ENCODE results near the gene MAPT. TPM values are rescaled to one million over a fixed set of nuclear protein-coding genes. Genes with fewer than 3 reads are reported as not detected.

The MAPT gene
- total RNA-seq, 1 experiment from 2014 or later = 37.5 TPM

DNA sequence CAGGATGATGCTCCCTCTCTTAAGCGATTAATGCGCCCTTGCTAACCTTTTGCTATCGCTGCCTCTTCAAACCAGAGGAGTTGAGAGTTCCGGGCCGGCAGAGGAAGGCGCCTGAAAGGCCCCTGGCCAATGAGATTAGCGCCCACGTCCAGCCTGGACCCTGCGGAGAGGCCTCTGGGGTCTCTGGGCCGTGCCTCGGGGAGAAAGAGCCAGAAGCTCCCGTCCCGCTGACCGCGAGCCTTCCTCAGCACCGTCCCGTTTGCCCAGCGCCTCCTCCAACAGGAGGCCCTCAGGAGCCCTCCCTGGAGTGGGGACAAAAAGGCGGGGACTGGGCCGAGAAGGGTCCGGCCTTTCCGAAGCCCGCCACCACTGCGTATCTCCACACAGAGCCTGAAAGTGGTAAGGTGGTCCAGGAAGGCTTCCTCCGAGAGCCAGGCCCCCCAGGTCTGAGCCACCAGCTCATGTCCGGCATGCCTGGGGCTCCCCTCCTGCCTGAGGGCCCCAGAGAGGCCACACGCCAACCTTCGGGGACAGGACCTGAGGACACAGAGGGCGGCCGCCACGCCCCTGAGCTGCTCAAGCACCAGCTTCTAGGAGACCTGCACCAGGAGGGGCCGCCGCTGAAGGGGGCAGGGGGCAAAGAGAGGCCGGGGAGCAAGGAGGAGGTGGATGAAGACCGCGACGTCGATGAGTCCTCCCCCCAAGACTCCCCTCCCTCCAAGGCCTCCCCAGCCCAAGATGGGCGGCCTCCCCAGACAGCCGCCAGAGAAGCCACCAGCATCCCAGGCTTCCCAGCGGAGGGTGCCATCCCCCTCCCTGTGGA, 88.6 kb downstream of the MAPT start:
- no peaks in the 10 kb centered on the region for H3K79me2 ChIP-seq (ENCODE audit: insufficient read depth, low read length)
- no peak overlapping the region for H3K4me3 ChIP-seq (replicated peaks in 1 of 2; ENCODE audit: low read depth in 1 of 2, low read length in 2 of 2)
- no peaks in the 10 kb centered on the region for H3K9me3 ChIP-seq (ENCODE audit: control insufficient read depth in 1 of 2, insufficient read depth in 1 of 2, low read depth in 1 of 2, low read length in 2 of 2)
- H3K27me3 ChIP-seq (ENCODE audit: insufficient read depth, low read length) = no peaks in the 10 kb centered on the region
- no peaks in the 10 kb centered on the region for H3K4me1 ChIP-seq (ENCODE audit: control insufficient read depth in 1 of 2, insufficient read depth in 2 of 2, low read length in 2 of 2)
- ATAC-seq (no peak), DNase-seq (ENCODE audit: low read depth, low spot score) (no peak)
- H2AFZ ChIP-seq (ENCODE audit: low read depth, low read length, poor library complexity, severe bottlenecking) = no peak overlapping the region
- TF ChIP-seq ZNF274 (IDR thresholded peaks at IDR 0.05; ENCODE audit: low read depth, low read length) (no peak), ZFX (IDR thresholded peaks at IDR 0.05) (no peak), POLR2AphosphoS5 (IDR thresholded peaks at IDR 0.05; ENCODE audit: low read depth, low read length) (no peak), SIN3A (IDR thresholded peaks at IDR 0.05; ENCODE audit: low read depth) (no peak), EZH2phosphoT487 (IDR thresholded peaks at IDR 0.05; ENCODE audit: borderline replicate concordance) (no peak), FOSL1 (IDR thresholded peaks at IDR 0.05; ENCODE audit: low read depth) (no peak), CBX3 (IDR thresholded peaks at IDR 0.05; ENCODE audit: low read depth) (no peak), SP1 (IDR thresholded peaks at IDR 0.05; ENCODE audit: low read depth) (no peak), MAX (IDR thresholded peaks at IDR 0.05) (no peak), YY1 (IDR thresholded peaks at IDR 0.05; ENCODE audit: extremely low read depth, insufficient replicate concordance, low read depth, low read length) (no peak)
- TF ChIP-seq, protein P1, sequence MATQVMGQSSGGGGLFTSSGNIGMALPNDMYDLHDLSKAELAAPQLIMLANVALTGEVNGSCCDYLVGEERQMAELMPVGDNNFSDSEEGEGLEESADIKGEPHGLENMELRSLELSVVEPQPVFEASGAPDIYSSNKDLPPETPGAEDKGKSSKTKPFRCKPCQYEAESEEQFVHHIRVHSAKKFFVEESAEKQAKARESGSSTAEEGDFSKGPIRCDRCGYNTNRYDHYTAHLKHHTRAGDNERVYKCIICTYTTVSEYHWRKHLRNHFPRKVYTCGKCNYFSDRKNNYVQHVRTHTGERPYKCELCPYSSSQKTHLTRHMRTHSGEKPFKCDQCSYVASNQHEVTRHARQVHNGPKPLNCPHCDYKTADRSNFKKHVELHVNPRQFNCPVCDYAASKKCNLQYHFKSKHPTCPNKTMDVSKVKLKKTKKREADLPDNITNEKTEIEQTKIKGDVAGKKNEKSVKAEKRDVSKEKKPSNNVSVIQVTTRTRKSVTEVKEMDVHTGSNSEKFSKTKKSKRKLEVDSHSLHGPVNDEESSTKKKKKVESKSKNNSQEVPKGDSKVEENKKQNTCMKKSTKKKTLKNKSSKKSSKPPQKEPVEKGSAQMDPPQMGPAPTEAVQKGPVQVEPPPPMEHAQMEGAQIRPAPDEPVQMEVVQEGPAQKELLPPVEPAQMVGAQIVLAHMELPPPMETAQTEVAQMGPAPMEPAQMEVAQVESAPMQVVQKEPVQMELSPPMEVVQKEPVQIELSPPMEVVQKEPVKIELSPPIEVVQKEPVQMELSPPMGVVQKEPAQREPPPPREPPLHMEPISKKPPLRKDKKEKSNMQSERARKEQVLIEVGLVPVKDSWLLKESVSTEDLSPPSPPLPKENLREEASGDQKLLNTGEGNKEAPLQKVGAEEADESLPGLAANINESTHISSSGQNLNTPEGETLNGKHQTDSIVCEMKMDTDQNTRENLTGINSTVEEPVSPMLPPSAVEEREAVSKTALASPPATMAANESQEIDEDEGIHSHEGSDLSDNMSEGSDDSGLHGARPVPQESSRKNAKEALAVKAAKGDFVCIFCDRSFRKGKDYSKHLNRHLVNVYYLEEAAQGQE (IDR thresholded peaks at IDR 0.05; ENCODE audit: low read depth) = no peak
- TF ChIP-seq, protein P2, sequence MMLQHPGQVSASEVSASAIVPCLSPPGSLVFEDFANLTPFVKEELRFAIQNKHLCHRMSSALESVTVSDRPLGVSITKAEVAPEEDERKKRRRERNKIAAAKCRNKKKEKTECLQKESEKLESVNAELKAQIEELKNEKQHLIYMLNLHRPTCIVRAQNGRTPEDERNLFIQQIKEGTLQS (IDR thresholded peaks at IDR 0.05) = no peak
- no peak overlapping the region for H3K9ac ChIP-seq (ENCODE audit: low read length)
- H3K36me3 ChIP-seq (ENCODE audit: control insufficient read depth in 1 of 2, insufficient read depth in 2 of 2, low read length in 2 of 2) = no peaks in the 10 kb centered on the region
- POLR2A ChIA-PET = no interaction called here
- H3K27ac ChIP-seq (ENCODE audit: low read depth, low read length) = no peak overlapping the region
- no TSS peak for BruUV-seq (replicated peaks)
- CTCF ChIA-PET = no interaction called here
- H4K20me1 ChIP-seq (ENCODE audit: insufficient read depth) = no peaks in the 10 kb centered on the region
- no peak overlapping the region for H3K4me2 ChIP-seq (ENCODE audit: low read length)
- intact Hi-C loops (cut with micrococcal nuclease) = no loop called here
- no peaks in the 10 kb centered on the region for H3K9me2 ChIP-seq (ENCODE audit: insufficient read depth)
- RAD21 ChIA-PET (ENCODE audit: low non-redundant PET in 1 of 2, low total read pairs in 2 of 2, uncharacterized antibody in 2 of 2, unreplicated experiment in 2 of 2) = no interaction called here

Data from HCT116 (cell line).